ENCODE data around the gene NDOR1.

- TF ChIP-seq POLR2A (IDR thresholded peaks at IDR 0.05; ENCODE audit: low read depth, low read length) = no peak
- TF ChIP-seq CTCF (IDR thresholded peaks at IDR 0.05; ENCODE audit: extremely low read depth in 1 of 2, insufficient read depth in 1 of 2, low read depth in 1 of 2, low read length in 2 of 2) = no peak
- no peak for TF ChIP-seq GATA2 (IDR thresholded peaks at IDR 0.05; ENCODE audit: insufficient read depth, insufficient read length, low read depth, low read length)
Measured at GRCh38 chr9:137189297-137190295, 15.9 kb upstream of the NDOR1 start.

All from endothelial cell of umbilical vein (primary cell).